GM10248 (cell line): ENCODE results near the gene HSPA1L.
A peak's percentile ranks its signal among the peaks of the same experiment; 100 is the strongest.
"Not testable (repeated sequence)": the region's sequence is repeated elsewhere in the genome, so short reads cannot be mapped to it uniquely, and the experiment has no call there.

Source experiments
- CTCF ChIA-PET: fragments of 300-600 bp; sonication (Branson Sonifier 250); formaldehyde crosslinking; extraction: SDS; loops from one replicate; lab custom pipeline; 2021; ENCODE audit warnings: antibody characterized with exemption; lab: Yijun Ruan, JAX
- POLR2A ChIA-PET: fragments of 350-650 bp; sonication (Branson Sonifier 250); formaldehyde crosslinking; extraction: SDS; loops from one replicate; lab custom pipeline; 2020; ENCODE audit warnings: antibody characterized with exemption; lab: Yijun Ruan, JAX
- DNase-seq: peaks from one replicate; pipeline ENCODE4 v3.0.0; 2012; ENCODE audit errors: extremely low spot score
- CTCF ChIP-seq: IDR thresholded peaks from 2 replicates; pipeline ENCODE4 v1.5.1; 2012; ENCODE audit warnings: mild to moderate bottlenecking, low read depth; ENCODE audit errors: extremely low read depth, missing control alignments, control extremely low read depth

Gene HSPA1L

GRCh38 chr6:31821301-31822035 lies 6.4 kb upstream of the HSPA1L start:
- ChIA-PET POLR2A (interaction anchor here (0.6 kb wide), 1 partner anchor 45 kb away, joined by 5 read pairs; no protein-coding TSS in a partner anchor), CTCF (interaction anchor here (1.2 to 2.1 kb wide), 2 partner anchors 13 to 52 kb away, joined by 3 to 5 read pairs; no protein-coding TSS in a partner anchor)
- TF ChIP-seq CTCF, result no peak
- DNase-seq, result peak; percentile 70

GRCh38 chr6:31820399-31820798 lies 5.3 kb upstream of the HSPA1L start:
- ChIA-PET POLR2A (interaction anchor here (0.7 kb wide), 1 partner anchor 130 kb away, joined by 10 read pairs; no protein-coding TSS in a partner anchor), CTCF (interaction anchor here (1.2 to 2.1 kb wide), 2 partner anchors 14 to 17 kb away, joined by 3 to 7 read pairs; partner anchors contain the start of gene LSM2)
- DNase-seq, result not testable (repeated sequence)

- POLR2A ChIA-PET, result interaction anchor here (0.7 kb wide), 1 partner anchor 130 kb away, joined by 10 read pairs; no protein-coding TSS in a partner anchor
- CTCF ChIA-PET, result interaction anchor here (1.2 to 2.1 kb wide), 2 partner anchors 13 to 16 kb away, joined by 3 to 7 read pairs; partner anchors contain the start of gene LSM2
- no peak for TF ChIP-seq CTCF
- no peak for DNase-seq
Measured at GRCh38 chr6:31819871-31820299, 4.8 kb upstream of the HSPA1L start.

- DNase-seq, CTCF ChIA-PET: not testable (repeated sequence)
- POLR2A ChIA-PET, result interaction anchor here (1.1 to 1.5 kb wide), 2 partner anchors 8 to 17 kb away, joined by 4 read pairs; no protein-coding TSS in a partner anchor
Measured at GRCh38 chr6:31817929-31818511, 2.9 kb upstream of the HSPA1L start.

GRCh38 chr6:31817133-31817928 lies 2.2 kb upstream of the HSPA1L start:
- POLR2A ChIA-PET, result interaction anchor here (1.1 to 1.5 kb wide), 2 partner anchors 9 to 18 kb away, joined by 4 read pairs; no protein-coding TSS in a partner anchor
- DNase-seq, CTCF ChIA-PET: not testable (repeated sequence)

GRCh38 chr6:31814677-31815024 lies 432 bp downstream of the HSPA1L start:
- POLR2A ChIA-PET, result interaction anchor here (0.5 to 2.0 kb wide), 15 partner anchors 8 to 321 kb away, joined by 3 to 39 read pairs (median 4); partner anchors contain the start of genes HSPA1B and LSM2
- DNase-seq, result peak; percentile 80
- CTCF ChIA-PET, result interaction anchor here (0.7 to 2.3 kb wide), 7 partner anchors 8 to 45 kb away, joined by 3 to 9 read pairs (median 4); partner anchors contain the start of gene LSM2
- no peak for TF ChIP-seq CTCF

- no peak for DNase-seq
- CTCF ChIA-PET, result interaction anchor here (0.8 to 2.3 kb wide), 5 partner anchors 13 to 44 kb away, joined by 3 to 6 read pairs (median 4); no protein-coding TSS in a partner anchor
- POLR2A ChIA-PET, result interaction anchor here (1.1 to 1.4 kb wide), 3 partner anchors 10 to 22 kb away, joined by 3 to 11 read pairs (median 4); partner anchors contain the start of gene HSPA1B
- no peak for TF ChIP-seq CTCF
Measured at GRCh38 chr6:31813465-31813849, 1.6 kb downstream of the HSPA1L start.
